Tibial artery (tissue), 4 donors: ENCODE results near the gene IL12RB2.

Experiments
- DNase-seq, 2 donors: peaks; one replicate each; pipeline ENCODE4 v3.0.0-alpha.2; 2019
- H3K27ac ChIP-seq, 2 donors: fragments of 200-600 bp; sonication (generic) in 1 of 2; 1 replicate in 1 of 2; 2 replicates in 1 of 2; pipeline ENCODE4 v1.5.1; 2018 to 2019; ENCODE audit warnings: mild to moderate bottlenecking in 1 of 2
- H3K27me3 ChIP-seq, 2 donors: fragments of 200-600 bp; sonication (generic) in 1 of 2; one replicate each; pipeline versions ENCODE4 v1.5.1 to v1.6.0; 2016 to 2019
- H3K36me3 ChIP-seq, 3 donors: fragments of 200-600 bp; sonication (generic) in 2 of 3; one replicate each; pipeline ENCODE4 v1.5.1; 2016 to 2019; ENCODE audit warnings: mild to moderate bottlenecking in 2 of 3
- H3K4me1 ChIP-seq, 4 donors: fragments of 200-600 bp; sonication (generic) in 2 of 4; 1 replicate in 3 of 4; 2 replicates in 1 of 4; pipeline ENCODE4 v1.5.1; 2016 to 2019
- H3K4me3 ChIP-seq, 2 donors: fragments of 200-600 bp; sonication (generic) in 1 of 2; 1 replicate in 1 of 2; 2 replicates in 1 of 2; pipeline ENCODE4 v1.5.1; 2018 to 2019; ENCODE audit warnings: mild to moderate bottlenecking in 2 of 2
- H3K9me3 ChIP-seq, 3 donors: fragments of 200-600 bp; sonication (generic) in 1 of 3; one replicate each; pipeline ENCODE4 v1.5.1; 2016 to 2019
- intact Hi-C: fragments of 100-400 bp; cut with DNase I; formaldehyde crosslinking; loops from one replicate; pipeline ENCODE4 v1.15.0; 2023; ENCODE audit warnings: low total_unique reads
- TF ChIP-seq, protein P1 (sequence below), 2 experiments: fragments of 200-600 bp in 1 of 2; fragments of 450-650 bp in 1 of 2; IDR thresholded peaks; one replicate each; pipeline ENCODE4 v1.5.1; 2017 to 2019; ENCODE audit warnings: antibody characterized with exemption in 2 of 2, mild to moderate bottlenecking in 1 of 2, moderate library complexity in 1 of 2

The IL12RB2 gene

DNA sequence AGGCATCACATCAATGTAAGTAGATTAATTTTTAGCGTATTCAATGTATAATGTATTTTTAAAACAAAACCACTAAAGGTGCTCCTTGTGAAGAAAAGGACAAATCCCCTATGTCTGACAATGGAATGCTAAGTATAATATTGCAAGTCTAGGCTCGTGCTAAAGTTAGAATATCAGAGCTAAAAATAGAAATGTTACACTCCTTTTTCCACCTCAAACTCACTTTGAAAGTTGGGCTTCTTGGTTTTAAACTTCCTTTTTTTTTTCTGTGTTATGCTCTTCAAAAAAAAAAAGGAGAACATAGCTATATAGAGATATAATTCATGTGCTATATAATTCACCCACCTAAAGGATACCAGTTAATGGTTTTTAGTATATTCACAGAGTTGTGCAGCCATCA is 126.2 kb downstream of the IL12RB2 start:
- TF ChIP-seq, protein P1, sequence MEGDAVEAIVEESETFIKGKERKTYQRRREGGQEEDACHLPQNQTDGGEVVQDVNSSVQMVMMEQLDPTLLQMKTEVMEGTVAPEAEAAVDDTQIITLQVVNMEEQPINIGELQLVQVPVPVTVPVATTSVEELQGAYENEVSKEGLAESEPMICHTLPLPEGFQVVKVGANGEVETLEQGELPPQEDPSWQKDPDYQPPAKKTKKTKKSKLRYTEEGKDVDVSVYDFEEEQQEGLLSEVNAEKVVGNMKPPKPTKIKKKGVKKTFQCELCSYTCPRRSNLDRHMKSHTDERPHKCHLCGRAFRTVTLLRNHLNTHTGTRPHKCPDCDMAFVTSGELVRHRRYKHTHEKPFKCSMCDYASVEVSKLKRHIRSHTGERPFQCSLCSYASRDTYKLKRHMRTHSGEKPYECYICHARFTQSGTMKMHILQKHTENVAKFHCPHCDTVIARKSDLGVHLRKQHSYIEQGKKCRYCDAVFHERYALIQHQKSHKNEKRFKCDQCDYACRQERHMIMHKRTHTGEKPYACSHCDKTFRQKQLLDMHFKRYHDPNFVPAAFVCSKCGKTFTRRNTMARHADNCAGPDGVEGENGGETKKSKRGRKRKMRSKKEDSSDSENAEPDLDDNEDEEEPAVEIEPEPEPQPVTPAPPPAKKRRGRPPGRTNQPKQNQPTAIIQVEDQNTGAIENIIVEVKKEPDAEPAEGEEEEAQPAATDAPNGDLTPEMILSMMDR (IDR thresholded peaks at IDR 0.05) = no peak
- H3K4me1 ChIP-seq = peaks cover 0 to 33% (median 12%) of the 10 kb centered on the region in 4 donors
- DNase-seq = no peak
- H3K36me3 ChIP-seq = no peaks in the 10 kb centered on the region
- intact Hi-C loops = no loop called here
- no peaks in the 10 kb centered on the region for H3K9me3 ChIP-seq
- H3K4me3 ChIP-seq = no peak overlapping the region
- no peaks in the 10 kb centered on the region for H3K27me3 ChIP-seq
- H3K27ac ChIP-seq = peak overlapping the region in 1 of 2 donors; percentile 98

DNA sequence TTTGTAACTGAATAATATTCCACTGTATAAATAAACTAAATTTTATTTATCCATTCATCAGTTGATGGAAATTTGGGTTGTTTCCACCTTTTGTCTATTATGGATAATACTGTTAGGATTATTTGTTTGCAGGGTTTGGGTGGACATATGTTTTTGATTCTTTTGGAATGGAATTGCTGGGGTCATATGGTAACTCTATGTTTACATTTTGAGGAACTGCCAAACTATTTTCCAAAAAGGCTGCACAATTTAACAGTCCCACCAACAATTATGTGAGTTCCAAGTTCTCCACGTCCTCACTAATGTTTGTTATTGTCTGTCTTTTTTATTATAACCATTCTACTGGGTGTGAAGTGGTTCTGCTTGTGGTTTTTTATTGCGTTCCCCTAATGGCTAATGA is 126.8 kb downstream of the IL12RB2 start:
- Histone ChIP-seq H3K27ac (peak overlapping the region in 1 of 2 donors; percentile 98), H3K4me1 (peaks cover 0 to 33% (median 12%) of the 10 kb centered on the region in 4 donors), H3K9me3 (no peaks in the 10 kb centered on the region), H3K4me3 (no peak overlapping the region), H3K27me3 (no peaks in the 10 kb centered on the region), H3K36me3 (no peaks in the 10 kb centered on the region)
- intact Hi-C loops = no loop called here
- TF ChIP-seq, protein P1 (IDR thresholded peaks at IDR 0.05) = no peak
- DNase-seq = no peak

DNA sequence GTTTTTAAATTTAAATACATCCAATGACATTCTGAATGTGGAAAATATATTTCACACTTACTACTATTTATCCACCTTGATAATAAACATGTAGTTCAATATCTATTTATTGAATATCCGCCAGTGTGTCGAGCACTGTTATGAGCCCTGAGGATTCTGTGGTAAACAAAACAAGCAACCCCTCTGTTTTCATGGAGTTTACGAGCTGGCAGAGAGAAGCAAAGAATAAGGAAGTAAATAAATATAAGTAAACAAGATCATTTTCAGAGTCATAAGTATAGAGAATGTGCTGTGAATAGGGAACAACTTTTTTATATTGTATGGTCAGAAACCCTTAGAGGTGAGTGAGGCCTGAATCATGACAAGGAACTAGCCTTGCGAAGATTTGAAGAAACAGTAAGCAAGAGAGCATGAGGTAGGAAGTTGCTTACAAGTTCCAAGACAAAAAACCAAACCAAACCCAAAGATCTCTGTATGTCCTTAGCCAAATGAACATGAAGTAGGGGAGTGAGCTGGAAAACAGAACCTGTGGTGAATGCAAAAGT is 128.9 kb downstream of the IL12RB2 start:
- Histone ChIP-seq H3K4me3 (no peak overlapping the region), H3K4me1 (peaks cover 0 to 47% (median 22%) of the 10 kb centered on the region in 4 donors), H3K27ac (no peak overlapping the region), H3K27me3 (no peaks in the 10 kb centered on the region), H3K9me3 (no peaks in the 10 kb centered on the region), H3K36me3 (no peaks in the 10 kb centered on the region)
- DNase-seq = no peak
- TF ChIP-seq, protein P1 (IDR thresholded peaks at IDR 0.05) = no peak
- intact Hi-C loops = no loop called here

DNA sequence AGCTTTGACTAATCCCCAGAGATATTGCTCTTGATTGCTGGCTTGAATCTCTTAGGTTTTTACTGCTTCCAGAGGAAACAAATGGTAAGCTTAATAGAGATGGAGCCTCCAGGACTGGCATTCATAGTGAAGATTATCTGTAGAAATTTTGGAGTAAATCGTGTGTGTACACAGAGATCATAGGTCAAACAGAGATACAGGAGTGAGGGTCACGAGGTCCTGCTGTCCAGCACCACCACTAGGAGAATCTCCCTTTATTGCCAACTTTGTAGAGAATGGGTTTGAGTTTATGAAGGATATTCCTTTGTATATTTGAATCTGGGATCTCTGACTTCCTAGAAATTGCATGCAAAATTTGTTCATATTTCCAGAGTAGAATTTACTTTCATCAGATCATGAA is 130.3 kb downstream of the IL12RB2 start:
- Histone ChIP-seq H3K27me3 (no peaks in the 10 kb centered on the region), H3K9me3 (no peaks in the 10 kb centered on the region), H3K36me3 (no peaks in the 10 kb centered on the region), H3K4me3 (no peak overlapping the region), H3K4me1 (peaks cover 0 to 43% (median 21%) of the 10 kb centered on the region in 4 donors), H3K27ac (no peak overlapping the region)
- no peak for DNase-seq
- intact Hi-C loops = no loop called here
- TF ChIP-seq, protein P1 (IDR thresholded peaks at IDR 0.05) = no peak

DNA sequence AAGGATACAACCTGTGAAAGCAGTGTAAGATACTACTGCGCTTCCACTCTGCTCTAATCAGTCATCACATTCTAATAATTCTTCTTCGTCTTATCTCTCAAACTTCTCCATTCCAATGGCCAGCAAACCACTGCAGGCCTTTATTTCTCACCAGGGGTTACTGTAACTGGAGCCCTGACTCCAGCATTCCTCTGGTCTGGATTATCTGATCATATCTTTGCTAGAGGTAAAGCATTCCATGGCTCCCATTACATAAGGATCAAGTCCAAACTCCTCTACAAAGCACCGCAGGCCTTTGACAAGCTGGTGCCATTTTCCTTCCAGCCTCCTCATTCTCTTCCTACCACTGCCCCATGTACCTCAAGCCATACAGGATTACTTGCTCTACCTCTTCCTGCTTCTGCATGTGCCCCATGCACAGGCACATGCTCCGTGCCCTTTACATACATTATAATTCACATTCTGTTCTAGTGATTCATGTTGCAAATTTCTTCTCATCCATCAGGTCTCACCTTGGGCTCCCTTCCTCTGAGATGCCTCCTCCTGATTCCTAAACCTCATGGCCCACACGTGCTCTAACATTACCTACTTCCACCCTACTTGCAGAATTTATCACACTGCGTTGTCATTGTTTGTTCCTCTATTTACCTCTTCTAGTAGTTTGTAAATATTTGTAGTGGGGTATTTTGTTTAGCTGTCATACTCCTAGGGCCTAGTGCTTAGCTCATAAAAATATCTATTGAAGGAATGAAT is 131.8 kb downstream of the IL12RB2 start:
- no peak for DNase-seq
- Histone ChIP-seq H3K27me3 (no peaks in the 10 kb centered on the region), H3K4me1 (peaks cover 0 to 29% (median 13%) of the 10 kb centered on the region in 4 donors), H3K27ac (no peak overlapping the region), H3K36me3 (no peaks in the 10 kb centered on the region), H3K9me3 (no peaks in the 10 kb centered on the region), H3K4me3 (no peak overlapping the region)
- TF ChIP-seq, protein P1 (IDR thresholded peaks at IDR 0.05) = no peak
- intact Hi-C loops = no loop called here
